ENCODE data around the gene ARHGAP36. TPM values are rescaled to one million over a fixed set of nuclear protein-coding genes. Genes with fewer than 3 reads are reported as not detected.

ARHGAP36 gene
- total RNA-seq, 4 donors from 2014 or later = not detected

DNA sequence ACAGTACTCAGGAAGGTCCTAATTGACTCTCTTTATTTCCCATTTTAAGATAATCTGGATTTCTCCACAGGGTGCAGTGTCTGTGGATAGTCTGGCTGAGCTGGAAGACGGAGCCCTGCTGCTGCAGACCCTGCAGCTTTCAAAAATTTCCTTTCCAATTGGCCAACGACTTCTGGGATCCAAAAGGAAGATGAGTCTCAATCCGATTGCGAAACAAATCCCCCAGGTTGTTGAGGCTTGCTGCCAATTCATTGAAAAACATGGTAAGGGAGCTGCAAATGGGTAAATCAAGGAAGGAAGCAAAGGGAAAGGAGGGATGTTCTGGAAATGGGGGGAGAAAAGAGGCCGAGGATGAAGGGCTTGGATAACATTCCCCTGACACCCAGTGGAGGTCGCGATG, 26.0 kb downstream of the ARHGAP36 start:
- Histone ChIP-seq H3K27me3 (peaks cover 29% of the 10 kb centered on the region), H3K4me3 (no peak overlapping the region), H3K4me1 (no peaks in the 10 kb centered on the region), H3K9me3 (no peaks in the 10 kb centered on the region), H3K36me3 (no peaks in the 10 kb centered on the region), H3K27ac (no peak overlapping the region)
- DNase-seq (ENCODE audit: low spot score in 2 of 2) = no peak
- no peak for TF ChIP-seq POLR2A (IDR thresholded peaks at IDR 0.05)
- no peak for TF ChIP-seq POLR2AphosphoS5 (IDR thresholded peaks at IDR 0.05)
- TF ChIP-seq, protein P1, sequence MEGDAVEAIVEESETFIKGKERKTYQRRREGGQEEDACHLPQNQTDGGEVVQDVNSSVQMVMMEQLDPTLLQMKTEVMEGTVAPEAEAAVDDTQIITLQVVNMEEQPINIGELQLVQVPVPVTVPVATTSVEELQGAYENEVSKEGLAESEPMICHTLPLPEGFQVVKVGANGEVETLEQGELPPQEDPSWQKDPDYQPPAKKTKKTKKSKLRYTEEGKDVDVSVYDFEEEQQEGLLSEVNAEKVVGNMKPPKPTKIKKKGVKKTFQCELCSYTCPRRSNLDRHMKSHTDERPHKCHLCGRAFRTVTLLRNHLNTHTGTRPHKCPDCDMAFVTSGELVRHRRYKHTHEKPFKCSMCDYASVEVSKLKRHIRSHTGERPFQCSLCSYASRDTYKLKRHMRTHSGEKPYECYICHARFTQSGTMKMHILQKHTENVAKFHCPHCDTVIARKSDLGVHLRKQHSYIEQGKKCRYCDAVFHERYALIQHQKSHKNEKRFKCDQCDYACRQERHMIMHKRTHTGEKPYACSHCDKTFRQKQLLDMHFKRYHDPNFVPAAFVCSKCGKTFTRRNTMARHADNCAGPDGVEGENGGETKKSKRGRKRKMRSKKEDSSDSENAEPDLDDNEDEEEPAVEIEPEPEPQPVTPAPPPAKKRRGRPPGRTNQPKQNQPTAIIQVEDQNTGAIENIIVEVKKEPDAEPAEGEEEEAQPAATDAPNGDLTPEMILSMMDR (IDR thresholded peaks at IDR 0.05) = no peak
- no peak for TF ChIP-seq EP300 (IDR thresholded peaks at IDR 0.05)
- WGBS = 23% methylated on average over 7 of the region's 7 CpGs

DNA sequence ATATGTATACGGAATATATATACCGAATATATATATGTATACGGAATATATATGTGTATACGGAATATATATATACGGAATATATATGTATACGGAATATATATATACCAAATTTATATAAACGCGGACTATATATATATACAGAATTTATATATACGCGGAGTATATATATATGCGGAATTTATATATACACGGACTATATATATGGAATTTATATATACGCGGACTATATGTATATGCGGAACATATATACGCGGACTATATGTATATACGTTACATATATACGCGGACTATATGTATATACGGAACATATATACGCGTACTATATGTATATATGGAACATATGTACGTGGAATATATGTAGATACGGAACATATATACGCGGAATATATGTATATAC, 78.6 kb downstream of the ARHGAP36 start:
- TF ChIP-seq EP300 (IDR thresholded peaks at IDR 0.05) = no peak
- no peak for TF ChIP-seq POLR2A (IDR thresholded peaks at IDR 0.05)
- TF ChIP-seq, protein P1 (IDR thresholded peaks at IDR 0.05) = no peak
- no peak for TF ChIP-seq POLR2AphosphoS5 (IDR thresholded peaks at IDR 0.05)
- no peaks in the 10 kb centered on the region for H3K36me3 ChIP-seq
- H3K4me1 ChIP-seq = no peaks in the 10 kb centered on the region
- H3K4me3 ChIP-seq = no peak overlapping the region
- H3K27ac ChIP-seq = no peak overlapping the region
- no peaks in the 10 kb centered on the region for H3K9me3 ChIP-seq
- WGBS = 93% methylated on average over 27 of the region's 27 CpGs
- no peak for DNase-seq (ENCODE audit: low spot score in 2 of 2)
- no peaks in the 10 kb centered on the region for H3K27me3 ChIP-seq

DNA sequence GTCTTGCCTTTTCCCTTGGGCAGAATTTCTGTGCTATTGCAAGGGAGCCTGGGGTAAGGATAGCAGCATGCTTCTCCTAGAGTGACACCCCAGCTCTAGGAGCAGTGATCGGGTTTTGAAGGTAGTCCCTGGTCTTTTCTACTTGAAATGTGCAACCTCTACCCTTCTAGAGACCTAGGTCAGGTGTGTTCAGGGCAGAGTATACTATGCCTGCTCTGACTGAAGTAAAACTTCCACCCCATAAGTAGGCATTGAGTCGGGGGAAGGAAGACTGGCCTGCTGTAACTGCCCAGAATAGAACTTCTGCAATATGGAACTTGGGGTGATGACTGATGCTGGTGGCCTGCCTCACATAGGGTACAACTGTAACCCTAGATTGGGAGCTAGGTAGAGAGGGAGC, 80.9 kb downstream of the ARHGAP36 start:
- TF ChIP-seq EP300 (IDR thresholded peaks at IDR 0.05) = no peak
- TF ChIP-seq, protein P1 (IDR thresholded peaks at IDR 0.05) = no peak
- TF ChIP-seq POLR2AphosphoS5 (IDR thresholded peaks at IDR 0.05) = no peak
- no peak for TF ChIP-seq POLR2A (IDR thresholded peaks at IDR 0.05)
- Histone ChIP-seq H3K36me3 (no peaks in the 10 kb centered on the region), H3K27me3 (no peaks in the 10 kb centered on the region), H3K4me1 (no peaks in the 10 kb centered on the region), H3K4me3 (no peak overlapping the region), H3K9me3 (no peaks in the 10 kb centered on the region), H3K27ac (no peak overlapping the region)
- 80% methylated on average over 2 of the region's 2 CpGs for WGBS
- no peak for DNase-seq (ENCODE audit: low spot score in 2 of 2)

Other genes with a start within 250 kb of the ARHGAP36 start
- gene ENOX2, start 155.1 kb upstream of the ARHGAP36 start, total RNA-seq = 10 to 100 TPM in 3 of 4 donors, 1 to 10 TPM in 1; 9.6 to 11.1 (median 10.7) TPM
- under 1 TPM in 3 of 4 donors, not detected in 1; 0.08 to 0.86 (median 0.34) TPM for gene IGSF1, start 231.0 kb downstream of the ARHGAP36 start, total RNA-seq